Breast epithelium (tissue), 4 donors: ENCODE results near the gene C6orf118. TPM values are rescaled to one million over a fixed set of nuclear protein-coding genes. Genes with fewer than 3 reads are reported as not detected.

Experiments used
- DNase-seq, 2 donors: peaks; one replicate each; pipeline ENCODE4 v3.0.0-alpha.2; 2019; ENCODE audit warnings: low spot score in 2 of 2
- H3K27ac ChIP-seq, 2 donors: fragments of 200-600 bp; sonication (generic) in 1 of 2; one replicate each; pipeline ENCODE4 v1.5.1; 2016 to 2019; ENCODE audit warnings: mild to moderate bottlenecking in 1 of 2
- H3K27me3 ChIP-seq, 2 donors: fragments of 200-600 bp; sonication (generic) in 1 of 2; one replicate each; pipeline versions ENCODE4 v1.5.1 to v1.6.0; 2017 to 2019; ENCODE audit warnings: control low read depth in 1 of 2, mild to moderate bottlenecking in 1 of 2
- H3K36me3 ChIP-seq: fragments of 200-600 bp; one replicate; pipeline ENCODE4 v1.5.1; 2019
- H3K4me1 ChIP-seq, 2 donors: fragments of 200-600 bp; sonication (generic); one replicate each; pipeline ENCODE4 v1.5.1; 2016 to 2019; ENCODE audit warnings: control low read depth in 1 of 2
- H3K4me3 ChIP-seq, 3 donors: fragments of 200-600 bp; sonication (generic); 1 replicate in 2 of 3; 2 replicates in 1 of 3; pipeline ENCODE4 v1.5.1; 2016 to 2019; ENCODE audit warnings: mild to moderate bottlenecking in 3 of 3, moderate library complexity in 2 of 3
- H3K9me3 ChIP-seq, 2 donors: fragments of 200-600 bp; sonication (generic) in 1 of 2; one replicate each; pipeline ENCODE4 v1.5.1; 2016 to 2019; ENCODE audit warnings: control low read depth in 1 of 2
- CTCF ChIP-seq, 3 donors: fragments of 450-650 bp; IDR thresholded peaks; one replicate each; pipeline ENCODE4 v1.5.1; 2016 to 2017; ENCODE audit warnings: antibody characterized with exemption in 3 of 3, mild to moderate bottlenecking in 3 of 3, moderate library complexity in 3 of 3
- POLR2A ChIP-seq: fragments of 450-650 bp; IDR thresholded peaks from one replicate; pipeline ENCODE4 v1.6.1; 2016; ENCODE audit warnings: antibody characterized with exemption, mild to moderate bottlenecking, moderate library complexity
- POLR2AphosphoS5 ChIP-seq, 3 donors: sonication (generic); formaldehyde crosslinking; IDR thresholded peaks; one replicate each; pipeline ENCODE4 v1.6.1; 2017; ENCODE audit warnings: antibody characterized with exemption in 3 of 3
- intact Hi-C: fragments of 100-400 bp; cut with DNase I; formaldehyde crosslinking; loops from one replicate; pipeline ENCODE4 v1.15.1; 2023; ENCODE audit warnings: low total_unique reads
- total RNA-seq, 3 donors: library from RNA; depleted of rRNA; stranded (reverse); fragments of >200 nt; gene quantifications; one replicate each; pipeline ENCODE4 v1.1.0, GENCODE V29; 2016

Gene C6orf118
- total RNA-seq, 3 donors from 2014 or later, result not detected

- DNase-seq, result no peak
- H3K4me3 ChIP-seq, result no peak overlapping the region
- intact Hi-C loops, result no loop called here
- no peaks in the 10 kb centered on the region for H3K27me3 ChIP-seq
- no peak for TF ChIP-seq CTCF (IDR thresholded peaks at IDR 0.05)
- no peak for TF ChIP-seq POLR2A
- TF ChIP-seq POLR2AphosphoS5 (IDR thresholded peaks at IDR 0.05), result no peak
- no peak overlapping the region for H3K27ac ChIP-seq
- H3K36me3 ChIP-seq, result no peaks in the 10 kb centered on the region
- H3K9me3 ChIP-seq, result peaks cover 15 to 29% of the 10 kb centered on the region in 2 donors
- H3K4me1 ChIP-seq, result no peaks in the 10 kb centered on the region
These were observed 76.5 kb downstream of the C6orf118 start for GRCh38 chr6:165232731-165233488.

- H3K4me1 ChIP-seq, result no peaks in the 10 kb centered on the region
- no peak overlapping the region for H3K27ac ChIP-seq
- H3K27me3 ChIP-seq, result no peaks in the 10 kb centered on the region
- no peak overlapping the region for H3K4me3 ChIP-seq
- TF ChIP-seq POLR2A (no peak), POLR2AphosphoS5 (IDR thresholded peaks at IDR 0.05) (no peak), CTCF (IDR thresholded peaks at IDR 0.05) (peak in 1 of 3 donors; percentile 30)
- H3K9me3 ChIP-seq, result peaks cover 14 to 20% of the 10 kb centered on the region in 2 donors
- intact Hi-C loops, result no loop called here
- DNase-seq, result no peak
- H3K36me3 ChIP-seq, result no peaks in the 10 kb centered on the region
These were observed 77.5 kb downstream of the C6orf118 start for GRCh38 chr6:165231581-165232561.

- Histone ChIP-seq H3K4me3 (no peak overlapping the region), H3K27ac (no peak overlapping the region), H3K4me1 (no peaks in the 10 kb centered on the region), H3K9me3 (peaks cover 7 to 13% of the 10 kb centered on the region in 2 donors), H3K27me3 (no peaks in the 10 kb centered on the region), H3K36me3 (no peaks in the 10 kb centered on the region)
- TF ChIP-seq POLR2AphosphoS5 (IDR thresholded peaks at IDR 0.05), result no peak
- TF ChIP-seq CTCF (IDR thresholded peaks at IDR 0.05), result no peak
- no peak for TF ChIP-seq POLR2A
- no peak for DNase-seq
- intact Hi-C loops, result no loop called here
These were observed 78.2 kb downstream of the C6orf118 start for GRCh38 chr6:165231177-165231576.
